Activated CD4-positive, alpha-beta T cell treated with anti-CD3 and anti-CD28 coated beads for 48 hours (primary cell): Measurements from ENCODE around the gene MAN1B1.

Experiments used
- DNase-seq: peaks from one replicate; pipeline ENCODE4 v3.0.0-alpha.2; 2020

Gene MAN1B1

GRCh38 chr9:137069508-137070091, 17.2 kb upstream of the MAN1B1 start:
- no peak for DNase-seq

GRCh38 chr9:137070201-137070905, 16.4 kb upstream of the MAN1B1 start, which contains the start of gene SAPCD2:
Gene SAPCD2 (minus strand): TSS chr9:137070557. CDS start chr9:137070460, 97 bp downstream.
- peak; percentile 89 for DNase-seq

DNA sequence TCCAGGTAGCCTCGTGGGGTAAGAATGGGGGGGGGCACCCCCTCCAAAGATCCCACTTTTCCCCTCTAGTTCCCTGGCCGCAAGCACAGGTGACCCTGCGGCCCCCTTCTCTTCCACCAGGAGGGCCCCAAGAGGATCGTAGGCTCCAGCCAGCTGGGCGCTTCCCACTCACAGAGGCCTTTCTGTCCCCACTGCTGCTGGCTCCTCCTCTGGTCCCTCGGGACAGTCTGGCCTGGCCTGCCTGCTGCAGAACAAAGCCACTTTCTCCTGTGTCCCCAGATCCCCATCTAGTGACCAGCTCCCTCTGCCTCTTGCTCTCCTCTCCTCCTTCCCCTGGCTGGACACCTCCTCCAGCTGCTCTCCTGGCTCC, 15.9 kb upstream of the MAN1B1 start:
- no peak for DNase-seq

DNA sequence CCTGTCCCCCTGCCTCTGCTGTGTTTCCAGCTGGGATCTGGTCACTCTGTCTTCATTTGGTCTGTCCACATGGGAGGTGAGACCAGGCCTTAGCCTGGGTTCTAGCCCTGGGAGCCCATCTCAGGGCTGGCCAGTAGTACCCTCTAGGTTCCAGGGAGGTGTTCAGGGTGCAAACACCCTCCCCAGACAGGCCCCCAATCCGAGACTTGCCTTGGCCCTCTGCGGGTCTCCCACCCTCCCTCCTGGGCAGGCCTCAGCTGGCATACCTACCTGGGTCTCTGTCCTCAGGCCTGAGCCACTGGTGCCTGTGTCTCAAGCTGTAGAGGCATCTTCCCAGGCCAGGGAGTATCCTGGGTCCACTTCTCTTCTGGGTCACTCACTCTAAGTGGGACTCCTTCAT, 15.5 kb upstream of the MAN1B1 start:
- no peak for DNase-seq

GRCh38 chr9:137073992-137074399, 12.8 kb upstream of the MAN1B1 start:
- no peak for DNase-seq

- no peak for DNase-seq
Observed at GRCh38 chr9:137074657-137075274, 12.0 kb upstream of the MAN1B1 start.

GRCh38 chr9:137075275-137075775, 11.5 kb upstream of the MAN1B1 start:
- DNase-seq, result no peak

GRCh38 chr9:137076636-137077009, 10.2 kb upstream of the MAN1B1 start:
- no peak for DNase-seq

DNA sequence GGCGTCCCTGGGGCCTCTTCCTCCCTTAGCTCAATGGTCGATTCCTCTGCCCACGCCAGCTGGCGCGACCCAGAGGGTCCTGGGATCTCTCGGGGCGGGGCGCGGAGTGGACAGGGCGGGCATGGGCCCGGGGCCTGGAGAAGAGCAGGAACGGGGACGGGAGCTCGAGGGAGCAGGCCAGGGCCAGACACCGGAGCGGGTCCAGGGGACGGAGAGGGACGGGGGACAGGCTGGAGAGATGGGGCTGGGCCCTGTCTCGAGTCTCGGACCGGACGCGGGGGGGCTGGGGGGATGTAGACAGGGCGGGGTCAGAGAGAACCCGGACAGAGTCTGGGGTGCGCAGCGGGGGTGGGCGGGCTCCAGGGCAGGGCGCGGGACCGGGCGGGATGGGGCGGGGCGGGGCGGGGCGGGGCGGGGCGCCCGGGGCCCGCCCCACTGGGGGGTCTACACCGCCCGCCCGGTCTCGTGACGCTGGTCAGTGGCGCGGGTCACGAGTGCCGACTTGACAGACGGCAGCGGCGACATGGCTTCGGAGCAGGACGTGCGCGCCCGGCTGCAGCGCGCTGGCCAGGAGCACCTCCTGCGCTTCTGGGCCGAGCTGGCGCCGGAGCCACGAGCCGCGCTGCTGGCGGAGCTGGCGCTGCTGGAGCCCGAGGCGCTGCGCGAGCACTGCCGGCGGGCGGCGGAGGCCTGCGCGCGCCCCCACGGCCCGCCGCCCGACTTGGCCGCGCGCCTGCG, 9.6 kb upstream of the MAN1B1 start, which contains the start of gene UAP1L1:
Gene UAP1L1 (plus strand): TSS at position 508 of the 738 bp plus-strand sequence. CDS start 16 bp downstream, at position 524.
- peak; percentile 50 for DNase-seq

DNA sequence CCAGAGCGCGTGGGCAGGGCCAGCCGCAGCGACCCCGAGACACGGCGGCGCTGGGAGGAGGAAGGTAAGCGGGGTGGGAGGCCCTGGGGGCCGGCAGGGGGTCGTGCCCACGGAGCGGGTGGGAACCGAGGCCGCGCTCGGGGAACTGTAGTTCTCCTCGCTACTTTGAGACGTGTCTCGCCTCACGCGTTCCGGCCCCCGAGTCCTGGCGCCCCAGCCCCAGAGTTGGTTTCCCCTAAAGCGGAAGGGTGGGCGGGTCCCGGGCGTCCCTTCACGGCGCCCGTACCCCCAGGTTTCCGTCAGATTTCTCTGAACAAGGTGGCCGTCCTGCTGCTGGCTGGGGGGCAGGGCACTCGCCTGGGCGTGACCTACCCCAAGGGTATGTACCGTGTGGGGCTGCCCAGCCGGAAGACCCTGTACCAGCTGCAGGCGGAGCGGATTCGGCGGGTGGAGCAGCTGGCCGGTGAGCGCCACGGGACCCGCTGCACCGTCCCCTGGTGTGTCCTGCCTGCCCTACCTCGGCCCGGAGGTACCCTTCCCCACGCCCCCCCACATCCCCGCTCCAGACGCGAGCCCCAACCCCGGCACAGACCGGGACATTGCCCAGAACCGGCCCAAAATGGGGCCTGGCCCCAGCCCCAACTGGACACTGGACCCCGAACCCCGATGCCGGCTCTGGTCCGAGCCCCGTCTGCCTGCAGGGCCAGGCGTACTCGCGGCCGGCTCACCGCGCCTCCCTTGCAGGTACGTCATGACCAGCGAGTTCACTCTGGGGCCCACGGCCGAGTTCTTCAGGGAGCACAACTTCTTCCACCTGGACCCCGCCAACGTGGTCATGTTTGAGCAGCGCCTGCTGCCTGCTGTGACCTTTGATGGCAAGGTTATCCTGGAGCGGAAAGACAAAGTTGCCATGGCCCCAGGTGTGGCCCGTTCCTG, 8.8 kb upstream of the MAN1B1 start:
- peak; percentile 49 for DNase-seq

GRCh38 chr9:137078701-137079400, 7.9 kb upstream of the MAN1B1 start:
- DNase-seq, result no peak

DNA sequence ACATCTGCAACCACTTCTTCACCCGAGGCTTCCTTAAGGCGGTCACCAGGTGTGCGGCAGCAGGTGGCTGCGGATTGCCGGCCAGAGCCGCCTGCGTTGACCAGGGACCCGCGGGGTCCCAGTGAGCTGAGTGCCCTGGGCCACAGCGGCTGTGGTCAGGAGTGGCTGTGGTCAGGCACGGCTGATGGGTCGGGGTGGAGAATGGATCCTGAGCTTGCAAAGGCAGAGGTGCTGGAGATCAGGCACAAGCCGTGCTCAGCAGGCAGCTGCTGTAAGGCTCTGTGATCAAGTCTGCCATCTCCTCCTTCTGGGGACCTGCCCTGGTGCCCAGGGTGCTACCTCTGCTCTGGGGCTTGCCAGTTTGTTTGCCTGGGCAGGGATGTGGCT, 7.4 kb upstream of the MAN1B1 start:
- DNase-seq, result no peak

DNA sequence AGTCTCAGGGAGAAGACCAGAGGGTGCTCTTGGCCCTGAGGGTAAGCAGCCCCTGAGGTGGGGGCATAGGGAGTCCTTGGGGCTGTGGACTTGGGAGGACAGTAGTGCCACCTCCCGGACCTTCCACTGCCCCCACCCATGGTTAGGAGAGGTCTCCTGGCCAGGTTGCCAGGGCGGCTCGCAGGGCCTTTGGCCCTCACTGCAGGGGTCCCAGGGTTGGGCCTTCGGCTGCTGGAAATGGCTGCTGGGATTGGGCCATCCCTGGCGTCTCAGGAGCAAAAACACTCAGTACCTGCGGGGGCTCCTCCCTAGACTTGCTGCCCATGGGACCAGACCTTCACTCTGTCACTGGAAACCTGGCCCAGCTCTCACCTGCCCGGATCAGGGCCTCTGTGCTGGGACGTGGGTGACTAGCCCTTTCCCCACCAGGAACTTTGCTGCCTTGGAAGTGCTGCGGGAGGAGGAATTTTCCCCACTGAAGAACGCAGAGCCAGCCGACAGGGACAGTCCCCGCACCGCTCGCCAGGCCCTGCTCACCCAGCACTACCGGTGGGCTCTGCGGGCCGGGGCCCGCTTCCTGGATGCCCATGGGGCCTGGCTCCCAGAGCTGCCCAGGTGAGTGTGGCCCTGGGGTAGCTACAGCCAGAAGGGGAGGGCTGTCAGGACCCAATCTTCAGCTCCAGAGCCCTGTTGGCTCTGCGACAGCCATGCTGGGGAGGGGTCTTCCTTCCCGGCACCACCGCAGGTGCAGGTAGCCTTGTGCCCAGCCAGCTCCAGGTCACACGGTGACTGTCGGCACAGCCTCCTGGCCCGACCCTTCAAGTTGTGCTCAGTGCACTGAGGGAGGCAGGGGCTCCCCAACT, 6.3 kb upstream of the MAN1B1 start:
- DNase-seq, result no peak

GRCh38 chr9:137082222-137082924, 4.4 kb upstream of the MAN1B1 start:
- DNase-seq, result no peak

DNA sequence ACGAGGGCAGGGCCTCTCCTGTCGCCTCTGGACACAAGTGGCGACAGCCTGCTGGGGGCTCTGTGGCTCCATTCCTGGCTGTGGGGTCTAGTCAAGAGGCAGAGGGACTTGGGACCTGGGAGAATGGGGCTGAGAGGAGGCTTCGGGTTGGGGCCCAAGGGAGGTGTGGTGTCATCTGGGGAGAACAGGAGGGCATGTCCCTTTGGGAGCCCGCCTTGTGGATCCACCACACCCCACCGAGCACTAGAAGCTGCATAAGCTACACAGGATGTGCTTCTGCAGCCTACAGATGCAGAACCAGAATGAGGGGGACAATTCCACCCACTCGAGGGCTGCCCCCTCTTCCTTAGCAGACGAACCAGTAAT, 3.9 kb upstream of the MAN1B1 start:
- DNase-seq, result no peak

DNA sequence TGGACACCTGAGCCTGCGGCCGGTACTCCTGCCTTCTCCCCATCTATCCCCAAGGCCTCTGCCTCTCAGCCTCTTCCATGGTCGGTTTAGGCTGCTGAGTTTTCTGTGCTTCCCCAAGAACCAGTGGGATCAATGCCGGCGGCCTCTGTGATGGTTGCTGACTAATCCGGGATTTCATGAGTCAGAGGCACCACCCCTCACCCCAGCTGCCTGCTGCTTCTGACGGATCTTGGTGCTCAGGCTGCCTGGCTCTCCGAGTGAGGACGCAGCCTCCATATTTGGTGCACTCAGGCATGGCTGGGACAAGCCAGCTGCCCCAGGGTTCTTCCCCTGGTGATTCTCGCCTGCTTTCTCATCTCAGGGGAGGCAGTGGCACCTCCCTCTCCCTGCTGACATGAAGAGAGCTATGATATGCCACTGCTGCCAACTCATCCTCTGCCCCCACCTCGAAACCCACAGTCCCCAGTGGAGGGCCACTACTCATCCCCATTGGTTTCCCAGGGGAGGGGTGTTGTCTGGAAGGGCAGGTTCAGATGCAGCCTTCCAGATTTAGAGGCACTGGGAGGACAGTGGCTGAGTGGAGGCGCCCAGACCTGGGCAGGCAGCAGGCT, 3.3 kb upstream of the MAN1B1 start:
- DNase-seq, result peak; percentile 50

DNA sequence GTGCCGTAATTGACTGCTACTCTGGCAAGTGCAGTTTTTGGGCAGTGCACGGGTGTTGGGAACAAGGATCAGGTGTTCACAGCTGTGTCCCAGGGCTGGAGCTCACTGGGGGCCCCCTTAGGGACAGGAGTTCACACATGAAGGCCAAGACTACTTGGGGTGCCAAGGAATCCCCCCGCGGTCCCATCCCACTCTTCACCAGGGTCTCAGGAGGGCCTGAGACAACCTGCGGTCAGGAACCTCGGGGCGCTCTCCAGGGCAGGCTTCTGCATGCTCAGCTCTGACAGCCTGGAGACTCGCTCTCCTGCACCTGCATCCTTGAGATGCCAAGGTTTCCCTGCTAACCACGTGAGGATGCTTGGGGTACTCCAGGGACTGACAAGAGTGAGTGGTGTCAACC, 2.3 kb upstream of the MAN1B1 start:
- DNase-seq, result no peak

DNA sequence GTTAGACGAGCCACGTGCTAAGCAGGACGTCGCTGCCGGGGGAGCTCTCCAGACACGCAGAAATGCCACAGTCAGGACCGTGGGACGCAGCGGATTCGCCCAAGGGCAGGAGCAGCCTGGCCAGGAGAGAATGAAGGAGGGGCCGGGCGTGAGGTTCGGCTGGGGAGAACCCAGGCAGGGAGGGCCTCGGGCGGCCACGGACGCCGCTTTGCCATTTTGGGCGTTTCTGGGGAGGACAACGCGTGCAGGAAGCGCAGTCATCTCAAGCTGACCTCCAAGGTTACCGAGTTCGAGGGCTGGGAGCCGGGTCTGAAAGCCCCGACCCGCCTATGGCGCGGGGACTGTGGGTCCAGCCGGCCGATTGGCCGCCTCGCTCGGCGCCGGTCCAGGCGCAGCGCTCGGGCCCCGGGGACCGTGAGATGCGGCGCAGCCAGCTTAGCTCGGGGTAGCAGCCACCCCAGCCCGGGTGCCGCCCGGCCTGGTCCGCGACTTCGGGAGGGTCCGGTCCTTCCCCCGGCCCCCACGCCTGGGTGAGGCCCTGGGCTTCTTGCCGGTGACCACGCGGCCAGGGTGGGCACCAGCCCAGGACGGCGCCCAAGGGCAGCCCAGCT, 760 bp upstream of the MAN1B1 start:
- DNase-seq, result peak; percentile 57

GRCh38 chr9:137087409-137087925, 682 bp downstream of the MAN1B1 start:
- DNase-seq, result no peak
